Dendritic cell treated with granulocyte-macrophage colony-stimulating factor and Interleukin-4, amounts not matched to agents 40 ng/mL and 50 ng/mL, for 4 days (primary cell): Measurements from ENCODE around the gene DCLRE1B.

Experiments used
- H3K27ac Mint-ChIP-seq: one replicate; pipeline ENCODE4 v1.8.0; 2022; ENCODE audit warnings: mild to moderate bottlenecking, mixed read lengths
- H3K27me3 Mint-ChIP-seq: one replicate; pipeline ENCODE4 v1.8.0; 2022; ENCODE audit warnings: mild to moderate bottlenecking, mixed read lengths
- H3K36me3 Mint-ChIP-seq: one replicate; pipeline ENCODE4 v1.8.0; 2022; ENCODE audit warnings: low read depth, mixed read lengths
- H3K4me1 Mint-ChIP-seq: one replicate; pipeline ENCODE4 v1.8.0; 2022; ENCODE audit warnings: low read depth, mixed read lengths
- H3K4me3 Mint-ChIP-seq: one replicate; pipeline ENCODE4 v1.8.0; 2022; ENCODE audit warnings: mild to moderate bottlenecking, moderate library complexity, mixed read lengths
- H3K9me3 Mint-ChIP-seq: one replicate; pipeline ENCODE4 v1.8.0; 2022; ENCODE audit warnings: mixed read lengths
- intact Hi-C: fragments of 100-400 bp; cut with micrococcal nuclease; formaldehyde crosslinking; loops from one replicate; pipeline ENCODE4 v1.15.0; 2022

The DCLRE1B gene

DNA sequence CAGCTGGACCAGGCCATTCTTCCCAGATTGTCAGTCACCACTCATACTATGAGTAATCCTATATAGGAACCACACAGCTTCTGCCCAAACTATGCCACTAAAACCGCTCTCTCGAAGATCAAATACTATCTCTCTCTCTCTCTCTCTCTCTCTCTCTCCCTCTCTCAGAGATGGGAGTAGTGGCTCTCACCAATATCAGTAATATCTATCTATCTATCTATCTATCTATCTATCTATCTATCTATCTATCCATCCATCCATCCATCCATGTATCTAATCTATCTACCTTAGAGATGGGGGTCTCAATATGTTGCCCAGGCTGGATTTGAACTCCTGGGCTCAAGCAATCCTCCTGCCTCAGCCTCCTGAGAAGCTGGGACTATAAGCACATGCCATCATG is 19.3 kb downstream of the DCLRE1B start:
- Mint-ChIP-seq H3K4me3 (no peak overlapping the region), H3K4me1 (peaks cover 51% of the 10 kb centered on the region), H3K36me3 (peaks cover 13% of the 10 kb centered on the region), H3K27ac (peak overlapping the region; percentile 65), H3K27me3 (no peaks in the 10 kb centered on the region), H3K9me3 (no peaks in the 10 kb centered on the region)
- intact Hi-C loops = no loop called here

DNA sequence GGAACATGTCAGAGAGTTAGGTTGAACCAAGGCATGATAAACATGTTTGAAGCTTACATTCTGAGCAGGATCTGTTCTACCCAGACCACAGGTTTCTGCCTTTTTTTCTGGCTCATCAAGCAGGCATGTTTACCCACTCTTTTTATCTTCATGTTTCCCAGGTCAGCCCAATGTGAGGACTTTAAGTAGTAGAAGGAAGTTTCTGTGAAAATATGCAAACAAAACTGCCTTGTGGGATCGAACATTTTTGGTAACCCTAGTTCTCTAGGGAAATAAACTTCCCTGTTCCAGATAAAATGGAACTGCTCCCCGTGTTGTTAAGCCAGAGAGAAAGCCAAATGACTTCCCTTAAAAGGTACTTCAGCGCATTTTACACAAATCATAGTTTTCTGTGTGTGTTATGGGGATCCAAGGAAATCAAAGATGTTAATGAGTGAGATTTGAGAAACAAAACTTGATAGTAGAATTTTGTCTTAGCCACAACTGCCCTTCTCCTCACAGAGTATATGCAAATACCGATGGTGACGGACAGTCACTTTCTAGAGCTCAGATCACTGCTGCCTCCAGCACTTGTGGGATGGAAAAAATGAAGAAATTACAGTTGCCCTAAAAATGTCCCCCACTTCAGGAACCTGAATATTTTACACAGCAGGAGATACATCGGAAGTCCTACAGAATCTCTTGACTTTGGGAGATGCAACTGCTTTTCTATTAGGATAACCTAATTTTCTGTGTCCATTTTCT is 23.2 kb downstream of the DCLRE1B start:
- Mint-ChIP-seq H3K27ac (peak overlapping the region; percentile 98), H3K27me3 (no peaks in the 10 kb centered on the region), H3K4me3 (peak overlapping the region; percentile 97), H3K4me1 (peaks cover 69% of the 10 kb centered on the region), H3K36me3 (peaks cover 27% of the 10 kb centered on the region), H3K9me3 (no peaks in the 10 kb centered on the region)
- intact Hi-C loops = loop anchor here (5.0 kb wide), 1 partner anchor 91 kb away; no protein-coding TSS in a partner anchor

DNA sequence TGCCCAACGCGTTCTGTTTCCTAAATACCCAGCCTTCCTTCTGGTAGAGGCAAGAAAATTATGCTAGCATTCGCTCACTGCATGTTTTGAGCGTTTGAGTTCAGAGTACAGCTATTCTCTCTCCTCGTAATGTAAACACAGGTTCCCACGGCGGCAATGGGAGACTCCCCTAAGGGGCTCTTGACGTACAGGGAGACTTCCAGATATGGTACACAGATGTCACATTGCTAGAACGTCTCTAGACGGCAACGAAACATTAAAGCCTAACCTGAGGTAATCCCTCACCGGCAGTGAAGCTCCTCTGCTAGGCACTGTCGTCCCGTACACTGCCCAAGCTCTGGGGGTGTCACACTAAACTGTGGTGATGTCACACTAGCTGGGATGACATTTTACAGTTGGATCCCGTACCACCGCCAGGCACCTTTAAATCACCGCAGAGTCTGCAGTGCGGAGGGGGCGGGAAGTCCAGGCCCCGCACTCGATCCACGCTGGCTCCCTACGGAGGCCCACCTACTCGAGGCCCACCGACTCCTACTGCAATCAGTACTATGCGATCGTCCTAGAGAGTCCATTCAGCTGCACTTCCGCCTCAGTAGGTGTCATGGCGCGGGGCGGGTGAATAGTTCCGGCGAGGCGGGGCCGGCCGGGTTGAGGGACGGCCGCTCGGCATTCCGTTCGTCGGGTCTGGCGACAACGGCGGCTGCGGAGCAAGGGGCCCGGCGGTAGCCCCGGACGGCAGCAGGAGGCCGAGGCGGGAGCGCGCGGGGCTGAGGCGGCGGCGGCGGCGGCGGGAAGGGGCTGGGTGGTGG is 24.0 kb downstream of the DCLRE1B start, which contains the start of gene HIPK1:
Gene HIPK1, plus strand, starts transcription at position 384 of the 809 bp plus-strand sequence.
- H3K4me1 Mint-ChIP-seq = peaks cover 69% of the 10 kb centered on the region
- intact Hi-C loops = loop anchor here (1.0 to 5.0 kb wide), 3 partner anchors 24 to 117 kb away; partner anchors contain the start of genes DCLRE1B and RSBN1

DNA sequence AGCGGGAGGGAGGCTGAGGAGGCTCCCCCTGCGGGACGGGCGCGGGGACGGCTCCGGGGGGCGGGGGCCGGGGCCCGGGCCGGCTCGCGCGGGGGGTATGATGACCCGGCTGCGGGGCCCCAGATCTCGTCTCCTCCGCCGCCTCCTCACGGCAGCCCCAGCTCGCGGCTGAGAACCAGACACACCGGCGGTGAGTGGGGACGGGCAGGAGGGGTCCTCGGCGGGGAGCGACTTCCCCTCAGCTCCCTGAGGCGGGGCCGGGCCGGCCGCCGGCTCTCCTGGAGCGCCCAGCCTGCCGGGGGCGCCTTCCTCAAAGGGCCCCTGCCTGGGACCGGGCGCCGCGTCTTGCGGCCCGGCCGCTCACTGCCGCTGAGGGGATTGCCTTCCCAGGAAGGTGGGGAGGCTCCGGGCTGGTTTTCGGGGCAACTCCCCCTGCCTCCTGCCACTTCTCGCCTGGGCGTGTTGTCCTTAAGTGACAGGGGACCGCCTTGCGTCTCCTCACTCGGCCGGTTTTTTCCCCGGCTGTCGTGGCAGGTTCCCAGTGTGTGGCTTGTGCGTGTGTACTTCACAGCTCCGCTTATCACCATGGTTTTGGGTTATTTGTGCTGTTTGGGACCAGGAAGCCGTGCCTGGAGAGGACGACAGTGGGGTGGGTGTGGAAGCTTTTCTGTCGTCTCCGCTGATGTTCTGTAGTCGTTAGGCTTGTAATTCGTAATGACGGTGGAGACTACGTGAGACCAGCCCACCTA is 24.8 kb downstream of the DCLRE1B start:
- no peaks in the 10 kb centered on the region for H3K9me3 Mint-ChIP-seq
- peaks cover 63% of the 10 kb centered on the region for H3K4me1 Mint-ChIP-seq
- H3K4me3 Mint-ChIP-seq = peak overlapping the region; percentile 97
- peaks cover 34% of the 10 kb centered on the region for H3K36me3 Mint-ChIP-seq
- H3K27ac Mint-ChIP-seq = peak overlapping the region; percentile 98
- no peaks in the 10 kb centered on the region for H3K27me3 Mint-ChIP-seq
- intact Hi-C loops = loop anchor here (1.0 to 5.0 kb wide), 3 partner anchors 25 to 118 kb away; partner anchors contain the start of genes DCLRE1B and RSBN1

More for the DNA sequence above, 24.0 kb downstream of the DCLRE1B start, which contains the start of gene HIPK1:
- H3K36me3 Mint-ChIP-seq = peaks cover 34% of the 10 kb centered on the region
- no peaks in the 10 kb centered on the region for H3K27me3 Mint-ChIP-seq
- no peaks in the 10 kb centered on the region for H3K9me3 Mint-ChIP-seq
- peak within 1 kb of the TSS; percentile 98 for H3K27ac Mint-ChIP-seq
- peak within 1 kb of the TSS; percentile 97 for H3K4me3 Mint-ChIP-seq

DNA sequence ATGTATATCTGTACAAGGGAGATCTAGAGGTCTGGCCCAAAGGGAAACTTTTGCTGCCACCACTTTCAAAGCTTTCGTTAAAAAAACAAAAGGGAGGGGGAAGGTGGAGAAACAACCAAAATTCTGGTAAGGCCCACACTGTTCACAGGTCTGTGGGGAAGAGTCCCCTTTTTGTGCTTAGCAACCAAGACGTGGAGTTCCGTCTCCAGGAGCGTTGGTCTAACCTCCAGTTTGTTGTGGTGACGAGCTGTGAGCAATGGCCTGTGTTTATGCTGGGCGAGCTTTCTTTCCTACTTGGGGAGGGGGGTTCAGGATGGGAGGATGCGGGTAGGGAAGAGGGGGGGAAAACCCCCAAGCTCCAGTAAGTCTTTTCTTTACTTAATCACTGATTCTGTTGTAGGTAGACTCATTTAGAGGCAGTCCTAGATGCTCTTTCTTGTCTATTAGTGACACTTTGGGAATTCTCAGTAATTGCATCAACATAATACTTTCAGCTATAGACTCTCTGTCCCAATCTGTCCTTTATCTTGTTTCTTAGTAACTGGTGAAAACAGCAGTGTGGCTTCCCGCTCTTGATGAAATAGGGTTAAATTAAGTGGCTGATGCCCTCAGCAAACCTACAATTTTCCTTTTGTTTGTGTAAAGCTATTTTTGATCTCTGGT is 25.5 kb downstream of the DCLRE1B start:
- Mint-ChIP-seq H3K27me3 (no peaks in the 10 kb centered on the region), H3K36me3 (peaks cover 34% of the 10 kb centered on the region), H3K4me3 (peak overlapping the region; percentile 97), H3K9me3 (no peaks in the 10 kb centered on the region), H3K4me1 (peaks cover 63% of the 10 kb centered on the region), H3K27ac (peak overlapping the region; percentile 98)
- intact Hi-C loops = no loop called here

DNA sequence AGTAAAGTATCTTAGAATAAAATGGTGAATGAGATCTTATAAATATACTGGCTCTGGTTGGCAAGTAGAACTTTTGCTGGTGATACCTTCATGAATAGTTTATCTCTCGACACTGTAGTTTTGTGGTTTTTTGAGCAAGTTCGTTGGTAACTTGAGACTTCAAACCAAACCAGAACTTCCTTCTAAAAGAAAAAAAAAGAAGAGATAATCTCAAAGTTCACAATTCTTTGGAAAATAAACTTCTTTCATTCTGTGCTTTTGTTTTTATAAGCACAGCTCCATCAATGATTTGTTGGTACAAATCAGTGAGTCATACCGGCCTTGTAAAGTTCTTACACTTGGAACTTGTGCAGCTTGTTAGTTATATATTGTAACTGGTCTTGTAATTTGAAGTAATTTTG is 26.3 kb downstream of the DCLRE1B start:
- intact Hi-C loops = no loop called here
- Mint-ChIP-seq H3K4me1 (peaks cover 58% of the 10 kb centered on the region), H3K27me3 (no peaks in the 10 kb centered on the region), H3K36me3 (peaks cover 34% of the 10 kb centered on the region), H3K27ac (peak overlapping the region; percentile 98), H3K9me3 (no peaks in the 10 kb centered on the region), H3K4me3 (peak overlapping the region; percentile 97)

DNA sequence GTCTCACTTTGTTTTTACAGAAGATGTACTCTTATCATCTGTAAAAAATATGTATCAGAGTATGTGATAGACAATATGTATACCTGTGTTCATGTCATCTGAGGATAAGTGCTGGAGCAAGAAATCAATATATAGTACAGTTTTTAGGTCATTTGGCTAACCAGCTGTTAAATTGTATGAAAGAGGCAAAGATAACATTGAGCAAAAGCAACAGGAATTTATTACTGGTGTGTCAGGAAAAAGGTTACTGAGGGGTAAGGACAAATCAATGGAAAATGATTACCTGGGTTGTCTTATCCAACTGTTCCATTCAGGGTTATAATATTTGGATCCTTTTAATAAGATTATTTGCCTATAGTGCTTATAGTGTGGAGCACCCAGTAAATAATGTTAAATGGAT is 28.9 kb downstream of the DCLRE1B start:
- Mint-ChIP-seq H3K27ac (peak overlapping the region; percentile 67), H3K36me3 (peaks cover 42% of the 10 kb centered on the region), H3K4me3 (no peak overlapping the region), H3K9me3 (no peaks in the 10 kb centered on the region), H3K27me3 (no peaks in the 10 kb centered on the region), H3K4me1 (peaks cover 57% of the 10 kb centered on the region)
- intact Hi-C loops = no loop called here

DNA sequence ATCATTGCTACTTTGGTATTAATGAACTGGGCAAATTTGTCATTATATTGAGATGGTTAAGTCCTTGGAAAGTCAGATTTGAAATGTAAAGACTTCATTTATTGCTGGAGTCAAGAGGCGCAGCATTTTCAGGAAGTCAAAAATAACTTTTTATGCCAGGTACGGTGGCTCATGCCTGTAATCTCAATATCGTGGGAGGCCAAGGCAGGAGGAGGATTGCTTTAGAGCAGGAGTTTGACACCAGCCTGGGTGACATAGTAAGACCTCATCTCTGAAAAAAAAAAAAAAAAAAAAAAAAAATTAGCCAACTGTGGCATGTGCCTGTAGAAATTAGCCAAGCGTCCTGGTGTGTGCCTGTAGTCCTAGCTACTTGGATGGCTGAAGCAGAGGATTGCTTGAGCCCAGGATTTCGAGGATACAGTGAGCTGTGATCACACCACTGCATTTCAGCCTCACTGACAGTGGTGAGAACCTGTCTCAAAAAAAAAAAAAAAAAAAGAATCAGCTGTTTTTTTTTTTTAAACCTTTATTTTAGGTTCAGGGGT is 29.5 kb downstream of the DCLRE1B start:
- H3K4me1 Mint-ChIP-seq = peaks cover 62% of the 10 kb centered on the region
- intact Hi-C loops = no loop called here
- no peak overlapping the region for H3K4me3 Mint-ChIP-seq
- peaks cover 36% of the 10 kb centered on the region for H3K36me3 Mint-ChIP-seq
- no peaks in the 10 kb centered on the region for H3K9me3 Mint-ChIP-seq
- no peaks in the 10 kb centered on the region for H3K27me3 Mint-ChIP-seq
- H3K27ac Mint-ChIP-seq = no peak overlapping the region

DNA sequence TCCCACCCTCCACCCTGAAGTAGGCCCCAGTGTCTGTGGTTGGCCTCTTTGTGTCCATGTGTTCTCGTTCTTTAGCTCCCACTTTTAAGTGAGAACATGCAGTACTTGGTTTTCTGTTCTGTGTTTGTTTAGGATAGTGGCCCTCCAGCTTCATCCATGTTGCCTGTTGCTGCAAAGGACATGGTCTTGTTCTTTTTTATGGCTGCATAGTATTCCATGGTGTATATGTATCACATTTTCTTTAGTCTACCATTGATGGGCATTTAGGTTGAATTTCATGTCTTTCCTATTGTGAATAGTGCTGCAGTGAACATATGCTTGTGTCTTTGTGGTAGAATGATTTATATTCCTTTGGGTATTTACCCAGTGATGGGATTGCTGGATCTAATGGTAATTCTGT is 30.1 kb downstream of the DCLRE1B start:
- intact Hi-C loops = no loop called here
- H3K4me1 Mint-ChIP-seq = peaks cover 68% of the 10 kb centered on the region

DNA sequence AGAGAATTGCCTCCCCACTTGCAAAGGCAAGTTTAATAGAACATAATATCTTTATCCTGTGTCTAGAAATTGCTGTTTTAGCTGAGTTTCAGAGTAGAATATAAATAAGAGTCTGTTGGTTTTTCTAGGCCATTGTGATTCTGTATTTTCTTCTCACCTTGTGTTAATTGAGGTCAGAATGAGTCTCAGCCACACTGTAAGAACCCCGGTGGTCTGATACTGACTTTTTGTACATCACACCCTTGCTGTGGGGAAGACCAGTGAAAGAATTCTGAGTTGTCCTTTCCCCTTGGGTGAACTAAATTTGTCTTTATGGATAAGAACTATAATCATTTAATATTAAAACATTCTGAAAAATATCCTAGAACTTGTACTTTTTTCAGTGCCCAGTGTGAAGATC is 30.8 kb downstream of the DCLRE1B start:
- H3K4me3 Mint-ChIP-seq = no peak overlapping the region
- H3K36me3 Mint-ChIP-seq = peaks cover 39% of the 10 kb centered on the region
- H3K9me3 Mint-ChIP-seq = no peaks in the 10 kb centered on the region
- intact Hi-C loops = no loop called here
- H3K27ac Mint-ChIP-seq = no peak overlapping the region
- H3K4me1 Mint-ChIP-seq = peaks cover 69% of the 10 kb centered on the region
- no peaks in the 10 kb centered on the region for H3K27me3 Mint-ChIP-seq

More for the DNA sequence above, 30.1 kb downstream of the DCLRE1B start:
- Mint-ChIP-seq H3K4me3 (no peak overlapping the region), H3K36me3 (peaks cover 35% of the 10 kb centered on the region), H3K27me3 (no peaks in the 10 kb centered on the region), H3K9me3 (no peaks in the 10 kb centered on the region), H3K27ac (no peak overlapping the region)

DNA sequence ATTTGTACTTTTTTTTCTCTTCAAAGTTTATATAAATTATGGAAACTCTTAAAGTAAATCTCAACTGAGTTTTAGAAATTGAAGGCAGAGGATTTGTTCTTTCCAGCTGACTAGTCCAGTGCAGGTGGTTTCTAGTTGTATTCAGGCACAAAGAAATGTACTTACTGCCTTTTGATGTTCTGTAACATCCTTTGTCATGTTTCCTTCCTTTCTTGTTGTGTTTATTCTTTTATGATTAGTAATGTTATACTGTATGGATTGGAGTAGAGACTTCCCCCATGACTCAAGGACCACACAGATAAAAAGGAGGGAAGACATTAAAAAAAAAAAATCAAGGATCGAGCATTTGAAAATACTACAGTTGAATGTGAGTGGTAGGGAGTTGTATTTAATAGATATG is 32.0 kb downstream of the DCLRE1B start:
- Mint-ChIP-seq H3K4me1 (peaks cover 62% of the 10 kb centered on the region), H3K9me3 (no peaks in the 10 kb centered on the region), H3K4me3 (no peak overlapping the region), H3K27ac (peak overlapping the region; percentile 7), H3K36me3 (peaks cover 51% of the 10 kb centered on the region), H3K27me3 (no peaks in the 10 kb centered on the region)
- intact Hi-C loops = no loop called here

DNA sequence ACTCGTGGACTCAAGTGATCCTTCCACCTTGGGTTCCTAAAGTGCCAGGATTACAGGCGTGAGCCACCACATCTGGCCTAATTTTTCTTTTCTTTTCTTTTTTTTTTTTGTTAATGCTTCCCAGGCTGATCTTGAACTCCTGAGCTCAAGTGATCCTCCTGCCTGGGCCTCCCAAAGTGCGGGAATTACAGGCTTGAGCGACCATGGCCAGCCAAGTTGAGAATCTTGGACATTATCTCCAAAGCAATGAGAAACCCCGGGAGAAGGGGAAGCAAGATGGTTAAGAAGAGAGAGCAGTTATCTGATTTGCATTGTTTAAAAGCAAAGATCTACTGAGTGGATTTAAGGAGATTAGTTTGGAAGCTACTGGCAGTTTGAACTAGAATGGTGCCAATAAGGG is 33.1 kb downstream of the DCLRE1B start:
- H3K4me3 Mint-ChIP-seq = no peak overlapping the region
- H3K36me3 Mint-ChIP-seq = peaks cover 55% of the 10 kb centered on the region
- no peaks in the 10 kb centered on the region for H3K9me3 Mint-ChIP-seq
- peak overlapping the region; percentile 7 for H3K27ac Mint-ChIP-seq
- H3K27me3 Mint-ChIP-seq = no peaks in the 10 kb centered on the region
- peaks cover 59% of the 10 kb centered on the region for H3K4me1 Mint-ChIP-seq
- intact Hi-C loops = no loop called here
